Tibial artery (tissue), 4 donors: Measurements from ENCODE around the gene HASPIN.

Experiments used
- DNase-seq, 2 donors: peaks; one replicate each; pipeline ENCODE4 v3.0.0-alpha.2; 2019
- H3K27ac ChIP-seq, 2 donors: fragments of 200-600 bp; sonication (generic) in 1 of 2; 1 replicate in 1 of 2; 2 replicates in 1 of 2; pipeline ENCODE4 v1.5.1; 2018 to 2019; ENCODE audit warnings: mild to moderate bottlenecking in 1 of 2
- H3K27me3 ChIP-seq, 2 donors: fragments of 200-600 bp; sonication (generic) in 1 of 2; one replicate each; pipeline versions ENCODE4 v1.5.1 to v1.6.0; 2016 to 2019
- H3K36me3 ChIP-seq, 3 donors: fragments of 200-600 bp; sonication (generic) in 2 of 3; one replicate each; pipeline ENCODE4 v1.5.1; 2016 to 2019; ENCODE audit warnings: mild to moderate bottlenecking in 2 of 3
- H3K4me1 ChIP-seq, 4 donors: fragments of 200-600 bp; sonication (generic) in 2 of 4; 1 replicate in 3 of 4; 2 replicates in 1 of 4; pipeline ENCODE4 v1.5.1; 2016 to 2019
- H3K4me3 ChIP-seq, 2 donors: fragments of 200-600 bp; sonication (generic) in 1 of 2; 1 replicate in 1 of 2; 2 replicates in 1 of 2; pipeline ENCODE4 v1.5.1; 2018 to 2019; ENCODE audit warnings: mild to moderate bottlenecking in 2 of 2
- H3K9me3 ChIP-seq, 3 donors: fragments of 200-600 bp; sonication (generic) in 1 of 3; one replicate each; pipeline ENCODE4 v1.5.1; 2016 to 2019
- CTCF ChIP-seq, 2 experiments: fragments of 200-600 bp in 1 of 2; fragments of 450-650 bp in 1 of 2; IDR thresholded peaks; one replicate each; pipeline ENCODE4 v1.5.1; 2017 to 2019; ENCODE audit warnings: antibody characterized with exemption in 2 of 2, mild to moderate bottlenecking in 1 of 2, moderate library complexity in 1 of 2
- intact Hi-C: fragments of 100-400 bp; cut with DNase I; formaldehyde crosslinking; loops from one replicate; pipeline ENCODE4 v1.15.0; 2023; ENCODE audit warnings: low total_unique reads

HASPIN gene

GRCh38 chr17:3739422-3740124 lies 15.9 kb downstream of the HASPIN start:
- no peak for TF ChIP-seq CTCF (IDR thresholded peaks at IDR 0.05)
- Histone ChIP-seq H3K36me3 (no peaks in the 10 kb centered on the region), H3K4me3 (no peak overlapping the region), H3K27ac (no peak overlapping the region), H3K9me3 (no peaks in the 10 kb centered on the region), H3K27me3 (peaks cover 0 to 10% of the 10 kb centered on the region in 2 donors), H3K4me1 (peaks cover 0 to 15% (median 5%) of the 10 kb centered on the region in 4 donors)
- intact Hi-C loops = loop anchor here (10.0 kb wide), 1 partner anchor 105 kb away; the partner anchor contains the start of gene NCBP3
- no peak for DNase-seq

- Histone ChIP-seq H3K27me3 (peaks cover 0 to 2% of the 10 kb centered on the region in 2 donors), H3K9me3 (no peaks in the 10 kb centered on the region), H3K36me3 (no peaks in the 10 kb centered on the region), H3K4me1 (peaks cover 0 to 15% (median 5%) of the 10 kb centered on the region in 4 donors), H3K4me3 (no peak overlapping the region), H3K27ac (no peak overlapping the region)
- TF ChIP-seq CTCF (IDR thresholded peaks at IDR 0.05) = no peak
- intact Hi-C loops = no loop called here
- no peak for DNase-seq
Measured at GRCh38 chr17:3740611-3741073, 16.9 kb downstream of the HASPIN start.

DNA sequence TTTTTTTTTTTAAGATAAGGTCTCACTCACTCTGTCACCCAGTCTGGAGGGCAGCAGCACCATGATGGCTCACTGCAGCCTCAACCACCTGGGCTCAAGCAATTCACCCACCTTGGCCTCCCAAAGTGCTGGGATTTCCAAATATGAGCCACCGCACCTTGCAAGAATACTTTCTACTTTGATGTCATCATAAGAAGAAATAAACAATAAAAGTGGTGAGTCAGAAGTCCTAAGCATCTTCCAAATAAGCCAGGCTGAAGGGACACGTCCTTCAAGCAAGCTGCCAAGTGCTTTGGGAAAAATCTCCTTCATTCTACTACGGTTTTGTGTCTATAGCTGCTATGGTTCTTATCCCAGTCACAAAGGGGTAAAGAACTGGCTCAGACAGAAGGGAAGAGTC lies 20.3 kb downstream of the HASPIN start:
- no peak for TF ChIP-seq CTCF (IDR thresholded peaks at IDR 0.05)
- intact Hi-C loops = no loop called here
- no peaks in the 10 kb centered on the region for H3K4me1 ChIP-seq
- H3K27me3 ChIP-seq = peaks cover 0 to 8% of the 10 kb centered on the region in 2 donors
- no peak overlapping the region for H3K4me3 ChIP-seq
- DNase-seq = no peak
- no peaks in the 10 kb centered on the region for H3K9me3 ChIP-seq
- no peak overlapping the region for H3K27ac ChIP-seq
- H3K36me3 ChIP-seq = no peaks in the 10 kb centered on the region

DNA sequence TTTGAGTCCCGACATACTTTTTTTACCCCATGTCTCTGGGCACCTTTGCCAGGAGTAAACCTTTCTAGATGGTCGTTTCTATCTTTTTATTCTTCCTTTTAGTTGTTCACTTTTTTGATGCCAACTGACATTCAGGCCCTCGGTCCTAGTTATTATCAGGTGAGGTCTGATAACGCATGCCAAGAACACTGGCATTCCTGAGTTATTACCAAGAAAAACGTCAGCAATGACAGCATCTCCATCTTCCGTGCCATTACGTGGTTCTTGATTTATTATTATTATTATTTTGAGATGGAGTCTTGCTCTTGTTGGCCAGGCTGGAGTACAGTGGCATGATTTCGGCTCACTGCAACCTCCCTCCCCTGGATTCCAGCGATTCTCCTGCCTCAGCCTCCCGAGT lies 21.4 kb downstream of the HASPIN start:
- no peaks in the 10 kb centered on the region for H3K36me3 ChIP-seq
- no peak overlapping the region for H3K4me3 ChIP-seq
- peaks cover 0 to 10% of the 10 kb centered on the region in 2 donors for H3K27me3 ChIP-seq
- TF ChIP-seq CTCF (IDR thresholded peaks at IDR 0.05) = no peak
- H3K9me3 ChIP-seq = no peaks in the 10 kb centered on the region
- H3K27ac ChIP-seq = no peak overlapping the region
- intact Hi-C loops = no loop called here
- H3K4me1 ChIP-seq = no peaks in the 10 kb centered on the region
- no peak for DNase-seq

GRCh38 chr17:3747805-3748204 lies 24.1 kb downstream of the HASPIN start:
- TF ChIP-seq CTCF (IDR thresholded peaks at IDR 0.05) = no peak
- no peaks in the 10 kb centered on the region for H3K4me1 ChIP-seq

More at GRCh38 chr17:3747805-3748204, 24.1 kb downstream of the HASPIN start:
- Histone ChIP-seq H3K36me3 (no peaks in the 10 kb centered on the region), H3K9me3 (no peaks in the 10 kb centered on the region), H3K27me3 (peaks cover 0 to 32% of the 10 kb centered on the region in 2 donors), H3K4me3 (no peak overlapping the region), H3K27ac (no peak overlapping the region)
- intact Hi-C loops = no loop called here
- no peak for DNase-seq
